Measurements from ENCODE around the gene PROM1.

Gene PROM1

DNA sequence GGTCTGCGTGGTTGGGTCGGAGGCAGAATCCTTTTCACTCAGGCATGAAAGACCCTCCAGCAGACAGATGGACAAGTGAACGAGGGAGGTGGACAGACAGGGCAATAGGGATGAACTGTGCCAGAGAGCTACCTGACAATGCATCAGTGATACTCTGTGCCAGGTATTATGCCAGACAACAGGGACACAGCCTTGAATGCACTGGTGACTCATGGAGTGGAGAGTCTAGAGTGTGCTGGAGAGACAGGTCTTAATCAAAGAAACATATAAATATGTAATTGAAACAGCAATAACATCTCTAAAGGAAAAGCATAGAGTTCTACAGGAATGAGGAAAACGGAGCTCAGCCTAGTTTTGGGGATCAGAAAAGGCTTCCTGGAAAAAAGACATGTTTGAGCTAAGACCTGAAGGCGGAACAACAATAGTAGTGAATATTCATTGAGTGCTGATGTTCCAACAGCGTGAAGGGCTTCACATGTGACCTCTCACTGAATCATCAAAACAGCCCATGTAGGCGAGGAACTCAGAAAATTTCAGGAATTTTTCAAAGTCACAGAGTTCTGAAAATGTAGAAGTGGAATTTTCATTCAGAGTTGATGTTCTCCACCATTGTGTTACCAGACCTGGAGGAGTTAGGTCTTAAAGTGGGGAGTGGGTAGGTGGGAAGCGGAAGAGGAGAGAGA is 100.8 kb downstream of the PROM1 start:
- Histone ChIP-seq H3K4me1 (ENCODE audit: insufficient read depth, low read length) (no peaks in the 10 kb centered on the region), H3K27me3 (ENCODE audit: insufficient read depth, low read length) (no peaks in the 10 kb centered on the region), H3K27ac (ENCODE audit: low read depth, low read length) (no peak overlapping the region), H3K36me3 (ENCODE audit: insufficient read depth, low read length) (peaks cover 91% of the 10 kb centered on the region), H3K9ac (ENCODE audit: low read depth, low read length) (no peak overlapping the region), H3K9me3 (ENCODE audit: insufficient read depth, low read depth, low read length) (no peaks in the 10 kb centered on the region), H3K4me3 (ENCODE audit: low read length) (no peak overlapping the region)
- 89% methylated on average over 8 of the region's 8 CpGs for WGBS

- H3K4me3 ChIP-seq (ENCODE audit: low read length) = no peak overlapping the region
- peaks cover 40% of the 10 kb centered on the region for H3K36me3 ChIP-seq (ENCODE audit: insufficient read depth, low read length)
- H3K9ac ChIP-seq (ENCODE audit: low read depth, low read length) = no peak overlapping the region
- H3K27ac ChIP-seq (ENCODE audit: low read depth, low read length) = no peak overlapping the region
- no peaks in the 10 kb centered on the region for H3K9me3 ChIP-seq (ENCODE audit: insufficient read depth, low read depth, low read length)
- no peaks in the 10 kb centered on the region for H3K27me3 ChIP-seq (ENCODE audit: insufficient read depth, low read length)
- H3K4me1 ChIP-seq (ENCODE audit: insufficient read depth, low read length) = no peaks in the 10 kb centered on the region
- 90% methylated on average over 7 of the region's 7 CpGs for WGBS
Observed at GRCh38 chr4:15976456-15977447, 107.1 kb downstream of the PROM1 start.

DNA sequence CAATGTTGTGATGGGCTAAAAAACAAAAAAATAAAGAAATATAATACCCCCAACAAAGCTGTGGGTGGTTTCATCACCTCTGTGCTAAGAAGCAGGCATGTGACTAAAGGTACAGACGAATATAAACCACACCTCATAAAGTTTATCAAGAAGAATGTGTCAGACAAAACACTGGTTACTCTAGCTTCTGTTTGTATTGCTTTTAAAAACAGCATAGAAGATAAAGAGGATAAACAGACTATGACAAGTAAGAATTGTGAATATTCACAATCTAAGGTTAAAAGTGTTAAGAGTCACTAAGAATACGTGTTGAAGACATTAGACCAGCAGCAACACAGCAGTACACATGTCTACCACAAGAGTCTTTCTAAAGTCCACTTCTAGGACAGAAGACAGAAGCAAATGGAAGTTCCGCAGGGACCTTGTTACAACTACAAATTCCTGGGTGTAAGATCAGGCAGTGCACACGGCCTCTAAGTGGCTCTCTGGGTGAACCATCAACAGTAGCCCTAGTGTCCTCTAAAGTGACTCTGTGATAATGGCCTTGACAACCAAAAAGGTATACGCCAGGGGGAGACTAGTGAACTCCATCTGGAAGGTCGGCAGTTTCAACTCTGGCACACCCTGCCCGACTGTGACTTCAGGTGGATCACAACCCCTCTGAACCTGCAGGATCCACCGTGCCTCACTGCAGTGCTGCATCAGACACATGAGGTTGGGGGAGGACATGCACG is 112.6 kb downstream of the PROM1 start:
- Histone ChIP-seq H3K9ac (ENCODE audit: low read depth, low read length) (no peak overlapping the region), H3K36me3 (ENCODE audit: insufficient read depth, low read length) (peaks cover 29% of the 10 kb centered on the region), H3K4me1 (ENCODE audit: insufficient read depth, low read length) (no peaks in the 10 kb centered on the region), H3K9me3 (ENCODE audit: insufficient read depth, low read depth, low read length) (peaks cover 1% of the 10 kb centered on the region), H3K4me3 (ENCODE audit: low read length) (no peak overlapping the region), H3K27me3 (ENCODE audit: insufficient read depth, low read length) (no peaks in the 10 kb centered on the region), H3K27ac (ENCODE audit: low read depth, low read length) (no peak overlapping the region)
- WGBS = 90% methylated on average over 9 of the region's 9 CpGs

- no peaks in the 10 kb centered on the region for H3K4me1 ChIP-seq (ENCODE audit: insufficient read depth, low read length)
- WGBS = 96% methylated on average over 10 of the region's 11 CpGs
- no peak overlapping the region for H3K27ac ChIP-seq (ENCODE audit: low read depth, low read length)
- peaks cover 29% of the 10 kb centered on the region for H3K36me3 ChIP-seq (ENCODE audit: insufficient read depth, low read length)
- peaks cover 4% of the 10 kb centered on the region for H3K9me3 ChIP-seq (ENCODE audit: insufficient read depth, low read depth, low read length)
- no peaks in the 10 kb centered on the region for H3K27me3 ChIP-seq (ENCODE audit: insufficient read depth, low read length)
- H3K9ac ChIP-seq (ENCODE audit: low read depth, low read length) = no peak overlapping the region
- H3K4me3 ChIP-seq (ENCODE audit: low read length) = no peak overlapping the region
Observed at GRCh38 chr4:15968551-15969300, 115.1 kb downstream of the PROM1 start.

- Histone ChIP-seq H3K4me3 (ENCODE audit: low read length) (no peak overlapping the region), H3K36me3 (ENCODE audit: insufficient read depth, low read length) (peaks cover 16% of the 10 kb centered on the region), H3K27me3 (ENCODE audit: insufficient read depth, low read length) (no peaks in the 10 kb centered on the region), H3K27ac (ENCODE audit: low read depth, low read length) (no peak overlapping the region), H3K9me3 (ENCODE audit: insufficient read depth, low read depth, low read length) (peaks cover 4% of the 10 kb centered on the region), H3K9ac (ENCODE audit: low read depth, low read length) (no peak overlapping the region), H3K4me1 (ENCODE audit: insufficient read depth, low read length) (no peaks in the 10 kb centered on the region)
- 93% methylated on average over 5 of the region's 5 CpGs for WGBS
Observed at GRCh38 chr4:15965325-15965724, 118.5 kb downstream of the PROM1 start.

GRCh38 chr4:15964159-15964558 is 119.7 kb downstream of the PROM1 start:
- H3K27ac ChIP-seq (ENCODE audit: low read depth, low read length) = no peak overlapping the region
- H3K9ac ChIP-seq (ENCODE audit: low read depth, low read length) = no peak overlapping the region
- H3K27me3 ChIP-seq (ENCODE audit: insufficient read depth, low read length) = no peaks in the 10 kb centered on the region
- no peak overlapping the region for H3K4me3 ChIP-seq (ENCODE audit: low read length)
- 92% methylated on average over 5 of the region's 5 CpGs for WGBS
- peaks cover 15% of the 10 kb centered on the region for H3K36me3 ChIP-seq (ENCODE audit: insufficient read depth, low read length)
- H3K4me1 ChIP-seq (ENCODE audit: insufficient read depth, low read length) = no peaks in the 10 kb centered on the region
- H3K9me3 ChIP-seq (ENCODE audit: insufficient read depth, low read depth, low read length) = peaks cover 4% of the 10 kb centered on the region

GRCh38 chr4:15963576-15963975 is 120.2 kb downstream of the PROM1 start:
- no peak overlapping the region for H3K9ac ChIP-seq (ENCODE audit: low read depth, low read length)
- no peak overlapping the region for H3K27ac ChIP-seq (ENCODE audit: low read depth, low read length)

GRCh38 chr4:15963001-15963451 is 120.8 kb downstream of the PROM1 start, which contains the start of gene FGFBP2:
Gene FGFBP2 (minus strand): TSS chr4:15963175. CDS start chr4:15963129, 46 bp downstream.
- peaks cover 4% of the 10 kb centered on the region; the same call in 1 of the 2 replicates for H3K36me3 ChIP-seq (ENCODE audit: insufficient read depth, low read length)
- no peak within 1 kb of the TSS for H3K4me3 ChIP-seq (ENCODE audit: low read length)
- H3K4me1 ChIP-seq (ENCODE audit: insufficient read depth, low read length) = peaks cover 3% of the 10 kb centered on the region; the same call in 1 of the 2 replicates
- WGBS = 58% methylated on average over 9 of the region's 9 CpGs
- H3K9ac ChIP-seq (ENCODE audit: low read depth, low read length) = no peak within 1 kb of the TSS
- H3K27me3 ChIP-seq (ENCODE audit: insufficient read depth, low read length) = no peaks in the 10 kb centered on the region
- H3K27ac ChIP-seq (ENCODE audit: low read depth, low read length) = no peak within 1 kb of the TSS
- peaks cover 4% of the 10 kb centered on the region for H3K9me3 ChIP-seq (ENCODE audit: insufficient read depth, low read depth, low read length)

More at GRCh38 chr4:15963576-15963975, 120.2 kb downstream of the PROM1 start:
- Histone ChIP-seq H3K36me3 (ENCODE audit: insufficient read depth, low read length) (peaks cover 9% of the 10 kb centered on the region), H3K27me3 (ENCODE audit: insufficient read depth, low read length) (no peaks in the 10 kb centered on the region), H3K4me3 (ENCODE audit: low read length) (no peak overlapping the region), H3K9me3 (ENCODE audit: insufficient read depth, low read depth, low read length) (peaks cover 4% of the 10 kb centered on the region), H3K4me1 (ENCODE audit: insufficient read depth, low read length) (no peaks in the 10 kb centered on the region)
- WGBS = 90% methylated on average over 4 of the region's 4 CpGs

DNA sequence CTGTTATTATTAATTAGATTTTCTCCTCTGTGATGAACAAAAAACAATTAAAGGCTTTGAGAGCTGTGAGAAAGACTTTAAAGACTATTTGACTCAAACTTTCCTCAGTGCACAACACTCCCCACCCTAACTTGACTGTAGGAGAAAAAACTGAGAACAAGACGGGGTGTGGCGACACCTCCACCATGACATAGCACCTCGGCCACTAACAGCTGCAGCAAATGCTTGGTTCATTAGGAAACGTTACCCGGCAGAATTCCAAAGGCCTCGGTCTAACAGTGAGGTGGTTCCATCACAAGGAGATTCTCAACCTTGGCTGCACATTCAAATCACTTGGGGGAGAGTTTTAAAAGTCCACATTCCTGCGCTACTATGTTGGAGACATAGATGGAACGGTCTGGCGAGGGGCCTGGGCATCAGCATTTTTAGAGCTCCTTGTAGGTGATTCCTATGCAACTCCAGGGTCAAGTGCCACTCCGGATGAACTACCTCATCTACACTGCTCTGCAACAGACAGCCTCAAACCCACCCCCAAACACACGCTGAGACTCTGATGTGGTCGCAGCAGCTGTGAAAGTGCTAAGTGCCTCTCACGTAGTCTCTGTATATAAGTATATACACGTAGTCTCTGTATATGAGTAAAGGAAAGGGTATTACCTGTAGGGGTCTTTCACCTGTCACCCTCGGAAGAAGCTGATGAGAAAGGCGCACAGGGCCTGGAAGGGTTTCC is 121.9 kb downstream of the PROM1 start:
- no peaks in the 10 kb centered on the region for H3K36me3 ChIP-seq (ENCODE audit: insufficient read depth, low read length)
- WGBS = 91% methylated on average over 16 of the region's 16 CpGs
- peaks cover 7% of the 10 kb centered on the region; the same call in 1 of the 2 replicates for H3K4me1 ChIP-seq (ENCODE audit: insufficient read depth, low read length)

GRCh38 chr4:15958562-15958961 is 125.3 kb downstream of the PROM1 start:
- H3K4me3 ChIP-seq (ENCODE audit: low read length) = no peak overlapping the region
- H3K4me1 ChIP-seq (ENCODE audit: insufficient read depth, low read length) = peaks cover 7% of the 10 kb centered on the region; the same call in 1 of the 2 replicates
- peaks cover 16% of the 10 kb centered on the region; the same call in 1 of the 2 replicates for H3K9me3 ChIP-seq (ENCODE audit: insufficient read depth, low read depth, low read length)
- no peaks in the 10 kb centered on the region for H3K27me3 ChIP-seq (ENCODE audit: insufficient read depth, low read length)
- no peaks in the 10 kb centered on the region for H3K36me3 ChIP-seq (ENCODE audit: insufficient read depth, low read length)
- WGBS = 77% methylated on average over 2 of the region's 2 CpGs
- H3K27ac ChIP-seq (ENCODE audit: low read depth, low read length) = no peak overlapping the region
- no peak overlapping the region for H3K9ac ChIP-seq (ENCODE audit: low read depth, low read length)

More for the DNA sequence above, 121.9 kb downstream of the PROM1 start:
- Histone ChIP-seq H3K4me3 (ENCODE audit: low read length) (no peak overlapping the region), H3K27me3 (ENCODE audit: insufficient read depth, low read length) (no peaks in the 10 kb centered on the region), H3K9me3 (ENCODE audit: insufficient read depth, low read depth, low read length) (peaks cover 4% of the 10 kb centered on the region), H3K27ac (ENCODE audit: low read depth, low read length) (no peak overlapping the region), H3K9ac (ENCODE audit: low read depth, low read length) (no peak overlapping the region)

All from HUES64 (cell line).